Left cardiac atrium (tissue), 4 donors: ENCODE results near the gene SF3B2. TPM values are rescaled to one million over a fixed set of nuclear protein-coding genes. Genes with fewer than 3 reads are reported as not detected.
"Not testable (repeated sequence)": the region's sequence is repeated elsewhere in the genome, so short reads cannot be mapped to it uniquely, and the experiment has no call there.

Experiments
- ATAC-seq, 2 donors: fragments of 200-7000 bp; cut with Tn5 transposase; one replicate each; pipeline ENCODE4 v1.9.1; 2020; ENCODE audit warnings: mild to moderate bottlenecking in 2 of 2, moderate library complexity in 2 of 2
- DNase-seq: peaks from one replicate; pipeline ENCODE4 v3.0.0-alpha.2; 2020
- intact Hi-C, 2 donors: fragments of 100-400 bp; cut with DNase I; formaldehyde crosslinking; loops; one replicate each; pipeline versions ENCODE4 v1.14.1 to v1.15.1; 2022 to 2023
- total RNA-seq, 2 donors: library from RNA; stranded (reverse); fragmentation: NEBNext Ultra II Directional; extraction: Animal tissue kit (Norgen Biotek cat#: 25700); gene quantifications; one replicate each; pipeline ENCODE4 v1.2.1, GENCODE V29; 2021
- donor health status: DM: no; HTN: yes; CAD: no.
- donor health status: DM: no; HTN: yes; CAD: no; lungs with severe emphysema.
- donor health status: DM: yes; HTN: yes; CAD: no.
- donor health status: Dilated cardiomyopathy.

The SF3B2 gene
- total RNA-seq, 2 donors from 2014 or later = 78.7 to 101 TPM

- intact Hi-C loops = loop anchor here in 1 of 2 donors (5.0 kb wide), 1 partner anchor 62 kb away; no protein-coding TSS in a partner anchor
These were observed 17.8 kb downstream of the SF3B2 start, which contains the start of gene PACS1 for GRCh38 chr11:66069715-66070603. Gene PACS1, plus strand, starts transcription at chr11:66070272. Its CDS starts 215 bp downstream, at chr11:66070487.

GRCh38 chr11:66070604-66071380 is 18.6 kb downstream of the SF3B2 start:
- peak; percentile 75 for DNase-seq
- intact Hi-C loops = loop anchor here in 1 of 2 donors (5.0 kb wide), 1 partner anchor 62 kb away; no protein-coding TSS in a partner anchor
- peak; percentile 15 to 35 for ATAC-seq

More at GRCh38 chr11:66069715-66070603, 17.8 kb downstream of the SF3B2 start, which contains the start of gene PACS1:
- peak; percentile 88 to 90 for ATAC-seq
- DNase-seq = peak; percentile 90

DNA sequence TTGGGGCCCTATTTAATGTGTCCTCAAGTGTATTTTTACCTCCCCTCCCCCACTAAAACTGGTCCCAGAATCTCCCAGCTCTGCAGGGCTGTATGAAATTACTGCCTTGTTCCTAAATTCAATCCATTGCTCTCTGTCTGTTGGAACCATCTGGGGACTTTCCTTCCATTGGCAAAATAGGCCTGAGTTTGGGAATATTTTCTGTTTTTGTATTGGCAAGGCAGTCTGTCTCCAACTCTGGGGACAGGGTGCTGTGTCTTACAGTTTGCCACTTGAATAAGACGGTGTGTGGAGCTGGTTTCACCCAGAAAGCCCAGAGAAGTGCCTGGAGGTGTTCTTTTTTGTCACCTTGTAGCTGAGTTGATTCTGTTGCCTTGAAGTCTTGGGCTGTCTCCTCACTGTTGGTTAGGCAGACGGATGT is 19.2 kb downstream of the SF3B2 start:
- ATAC-seq = no peak
- no peak for DNase-seq
- intact Hi-C loops = loop anchor here in 1 of 2 donors (5.0 kb wide), 1 partner anchor 61 kb away; no protein-coding TSS in a partner anchor

DNA sequence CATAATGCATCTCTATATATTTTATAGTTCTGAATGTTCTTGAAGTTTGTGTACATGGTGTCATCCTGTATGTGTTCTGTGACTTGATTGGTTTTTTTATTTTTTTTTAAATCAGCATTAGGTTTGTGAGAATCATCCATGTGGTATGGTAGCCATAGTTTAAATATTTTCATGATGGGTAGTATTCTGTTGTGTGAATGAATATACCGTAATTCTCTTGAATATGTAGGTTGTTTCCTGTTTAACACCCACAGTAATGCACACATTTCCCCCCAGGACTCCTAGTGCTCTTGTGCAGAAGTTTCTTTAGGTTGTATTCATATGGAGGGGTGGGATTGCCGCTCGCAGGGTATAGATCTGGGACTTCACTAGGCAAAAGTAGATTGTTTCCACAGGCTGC is 19.9 kb downstream of the SF3B2 start:
- intact Hi-C loops = loop anchor here in 1 of 2 donors (5.0 kb wide), 1 partner anchor 60 kb away; no protein-coding TSS in a partner anchor
- no peak for ATAC-seq
- DNase-seq = no peak

DNA sequence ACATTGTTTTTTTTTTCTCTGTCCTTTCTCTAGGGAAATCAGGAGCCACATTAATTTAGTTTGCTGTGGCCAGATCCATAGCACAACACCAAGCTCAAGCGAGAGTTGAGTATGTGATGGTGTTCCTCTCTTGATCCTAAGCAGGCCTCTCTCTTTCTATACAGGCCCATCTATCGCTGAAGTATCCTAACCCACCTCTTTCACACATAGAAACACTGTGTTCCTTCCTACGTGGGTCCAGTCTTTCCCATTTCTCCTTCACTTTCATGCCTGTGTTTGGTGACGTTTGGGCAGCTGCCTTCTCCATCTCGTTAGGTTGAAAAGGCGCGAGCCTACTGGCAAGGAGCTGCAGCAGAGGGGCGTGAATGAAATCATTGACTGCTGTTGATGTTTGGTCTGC is 20.4 kb downstream of the SF3B2 start:
- intact Hi-C loops = loop anchor here in 1 of 2 donors (5.0 kb wide), 1 partner anchor 60 kb away; no protein-coding TSS in a partner anchor
- DNase-seq (no peak), ATAC-seq (no peak)

DNA sequence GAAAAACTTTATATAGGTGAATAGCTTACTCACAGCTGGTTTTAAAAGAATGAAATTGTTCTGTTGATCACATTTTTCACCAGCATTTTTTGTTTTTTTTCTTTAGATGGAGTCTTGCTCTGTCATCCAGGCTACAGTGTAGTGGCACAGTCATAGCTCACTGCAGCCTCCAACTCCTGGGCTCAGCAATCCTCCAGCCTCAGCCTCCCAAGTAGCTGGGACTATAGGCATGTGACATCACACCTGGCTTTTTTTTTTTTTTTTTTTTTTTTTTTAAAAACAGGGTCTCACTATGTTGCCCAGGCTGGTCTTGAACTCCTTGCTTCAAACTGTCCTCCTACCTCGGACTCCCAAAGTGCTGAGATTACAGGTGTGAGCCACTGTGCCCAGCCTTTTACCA is 21.5 kb downstream of the SF3B2 start:
- intact Hi-C loops = loop anchor here in 1 of 2 donors (5.0 kb wide), 1 partner anchor 59 kb away; no protein-coding TSS in a partner anchor

DNA sequence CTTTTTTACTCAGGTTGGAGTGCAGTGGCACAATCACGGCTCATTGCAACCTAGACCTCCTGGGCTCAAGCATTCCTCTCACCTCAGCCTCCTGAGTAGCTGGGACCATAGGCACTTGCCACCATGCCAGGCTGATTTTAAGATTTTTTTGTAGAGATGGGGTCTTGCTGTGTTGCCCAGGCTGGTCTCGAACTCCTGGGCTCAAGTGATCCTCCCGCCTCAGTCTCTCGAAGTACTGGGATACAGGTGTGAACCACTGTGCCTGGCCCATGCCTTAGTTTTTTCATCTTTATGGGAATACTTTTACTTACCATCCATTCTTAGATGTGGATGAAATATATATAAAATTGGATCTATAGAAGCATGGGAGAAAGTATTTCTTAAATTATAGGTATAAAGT is 23.1 kb downstream of the SF3B2 start:
- no peak for DNase-seq
- intact Hi-C loops = no loop called here
- no peak for ATAC-seq

More for the DNA sequence above, 21.5 kb downstream of the SF3B2 start:
- DNase-seq (no peak), ATAC-seq (no peak)

DNA sequence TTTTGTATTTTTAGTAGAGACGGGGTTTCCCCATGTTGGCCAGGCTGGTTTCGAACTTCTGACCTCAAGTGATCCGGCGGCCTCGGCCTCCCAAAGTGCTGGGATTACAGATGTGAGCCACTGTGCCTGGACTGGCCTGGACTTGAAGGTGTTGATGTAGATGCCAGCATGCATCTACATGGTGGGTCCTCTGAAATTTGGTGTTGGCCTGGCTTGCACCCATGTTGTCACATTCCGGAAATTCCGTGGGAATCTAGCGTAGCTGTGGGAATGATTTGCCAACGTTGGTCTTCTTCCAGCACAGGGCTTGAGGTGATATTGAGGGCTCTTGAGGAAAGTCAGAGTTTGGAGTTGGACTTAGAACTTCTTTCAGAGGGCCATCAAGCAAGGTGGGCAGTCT is 24.4 kb downstream of the SF3B2 start:
- DNase-seq = no peak
- intact Hi-C loops = no loop called here
- peak; percentile 24 to 46 for ATAC-seq

DNA sequence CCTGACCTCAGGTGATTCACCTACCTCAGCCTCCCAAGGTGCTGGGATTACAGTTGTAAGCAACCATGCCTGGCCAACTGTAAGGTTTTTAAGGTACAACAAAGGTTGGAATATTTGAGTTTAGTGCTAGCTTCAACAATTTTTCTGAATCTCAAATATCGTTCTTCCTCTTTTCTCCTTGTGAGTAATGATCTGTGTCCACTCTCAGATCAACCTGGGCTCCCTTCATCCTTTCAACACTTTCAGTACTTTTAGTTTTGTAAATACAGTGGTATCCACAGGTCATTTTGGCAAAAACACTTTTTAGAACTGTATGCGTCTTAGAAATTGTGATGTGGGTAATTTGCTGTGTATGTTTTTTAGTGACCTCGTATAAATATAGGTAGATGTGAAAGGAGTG is 25.8 kb downstream of the SF3B2 start:
- intact Hi-C loops = no loop called here
- DNase-seq (no peak), ATAC-seq (no peak)

GRCh38 chr11:66078949-66079348 is 26.8 kb downstream of the SF3B2 start:
- ATAC-seq, intact Hi-C loops, DNase-seq: not testable (repeated sequence)

DNA sequence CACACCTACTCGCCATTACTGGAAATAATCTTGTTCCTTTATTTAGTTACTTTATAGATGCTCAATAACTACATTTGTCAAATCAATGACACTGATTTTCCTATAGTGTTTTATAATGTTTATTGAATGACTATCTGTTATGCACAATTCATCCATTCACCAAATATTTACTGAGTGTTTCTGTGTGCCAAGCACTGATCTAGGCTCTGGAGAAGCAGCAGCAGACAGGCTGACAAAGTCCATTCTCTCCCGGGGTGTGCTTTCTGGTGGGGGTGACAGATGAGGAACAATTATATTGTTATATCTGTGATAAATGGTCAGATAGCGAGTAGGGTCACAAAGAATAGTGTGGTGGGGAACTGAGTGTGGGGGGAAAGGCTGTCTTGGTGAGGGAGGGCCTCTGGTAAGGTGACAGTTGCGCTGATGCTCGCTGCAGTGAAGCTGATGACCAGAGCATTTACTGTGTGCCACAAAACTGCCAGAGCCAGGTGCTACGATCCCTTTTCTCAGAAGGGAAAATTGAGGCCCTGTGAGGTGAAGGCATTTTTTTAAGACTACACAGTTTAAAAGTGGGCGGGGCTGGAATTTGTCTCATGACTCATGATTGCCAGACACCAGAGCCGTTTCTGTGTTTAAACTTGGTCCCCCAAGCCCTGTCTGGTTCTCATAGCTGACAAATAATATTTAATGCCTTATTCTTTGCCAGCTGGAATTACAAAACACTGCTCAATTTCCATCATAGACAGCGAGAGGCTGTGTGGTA is 28.1 kb downstream of the SF3B2 start:
- intact Hi-C loops = no loop called here
- ATAC-seq (peak; percentile 35 to 71), DNase-seq (peak; percentile 65)

DNA sequence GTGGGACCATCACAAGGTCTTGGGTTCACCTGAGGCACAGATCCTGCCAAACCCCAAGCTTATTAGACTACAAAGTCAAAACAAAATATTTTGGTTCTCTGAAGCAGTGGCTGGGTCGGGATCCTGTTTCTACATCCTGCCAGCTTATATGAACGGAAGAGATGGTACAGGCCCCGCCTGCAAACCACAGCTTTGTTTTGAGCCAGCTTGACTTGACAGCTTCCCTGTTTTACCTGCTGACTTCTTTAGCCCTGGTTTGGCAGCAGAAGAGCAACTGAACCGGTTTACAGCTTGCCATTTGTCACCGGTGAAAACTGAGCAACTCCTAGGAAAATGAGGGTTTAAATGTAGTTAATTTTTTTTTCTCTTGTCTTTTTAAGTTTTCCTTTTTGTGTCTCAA is 29.3 kb downstream of the SF3B2 start:
- ATAC-seq (peak; percentile 51 to 65), DNase-seq (peak; percentile 45)
- intact Hi-C loops = no loop called here

GRCh38 chr11:66082946-66083698 is 31.0 kb downstream of the SF3B2 start:
- DNase-seq = no peak
- ATAC-seq = peak in 1 of 2 donors; percentile 41
- intact Hi-C loops = no loop called here

- ATAC-seq (no peak), DNase-seq (no peak)
- intact Hi-C loops = no loop called here
These were observed 31.6 kb downstream of the SF3B2 start for GRCh38 chr11:66083767-66084166.

- intact Hi-C loops = no loop called here
- ATAC-seq (peak in 1 of 2 donors; percentile 42), DNase-seq (no peak)
These were observed 32.8 kb downstream of the SF3B2 start for GRCh38 chr11:66084821-66085475.

- intact Hi-C loops = no loop called here
- DNase-seq = no peak
- ATAC-seq = no peak
These were observed 35.2 kb downstream of the SF3B2 start for GRCh38 chr11:66087148-66087908.

DNA sequence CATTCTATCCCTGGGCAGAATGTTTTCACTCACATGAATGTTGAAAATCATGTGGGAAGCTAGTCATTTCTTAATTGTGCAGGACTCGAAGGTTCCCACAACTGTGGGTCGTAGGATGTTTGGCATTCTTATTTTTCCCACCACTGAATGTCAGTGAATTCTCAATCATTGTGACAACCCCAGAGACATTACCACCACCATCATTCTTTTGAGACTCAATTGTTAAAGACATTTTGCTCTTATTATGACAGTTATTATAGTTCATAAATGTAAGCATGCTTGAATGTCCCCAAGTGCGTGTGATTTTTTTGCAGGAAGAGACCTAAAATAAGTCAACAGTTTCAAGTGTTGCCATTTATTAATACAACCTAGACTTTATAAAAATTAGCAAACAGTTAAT is 36.9 kb downstream of the SF3B2 start:
- ATAC-seq = no peak
- no peak for DNase-seq
- intact Hi-C loops = no loop called here
